Measurements from ENCODE around the gene ABRACL.
"Not testable (repeated sequence)": the region's sequence is repeated elsewhere in the genome, so short reads cannot be mapped to it uniquely, and the experiment has no call there.

Gene ABRACL

GRCh38 chr6:139028658-139029469 is at the start of gene ABRACL:
ABRACL (plus strand) TSS chr6:139028745; CDS start chr6:139034161, 5,416 bp downstream.
- peak; percentile 85 to 86 for DNase-seq

GRCh38 chr6:138979365-138979764 is 49.2 kb upstream of the ABRACL start:
- no peak for DNase-seq

- no peak for DNase-seq
Measured at GRCh38 chr6:138979813-138980668, 48.5 kb upstream of the ABRACL start.

GRCh38 chr6:138981416-138981815 is 47.1 kb upstream of the ABRACL start:
- DNase-seq, result no peak

GRCh38 chr6:138986578-138986977 is 42.0 kb upstream of the ABRACL start:
- DNase-seq, result no peak

GRCh38 chr6:138987080-138987642 is 41.4 kb upstream of the ABRACL start:
- no peak for DNase-seq

- peak; percentile 94 to 95 for DNase-seq
Measured at GRCh38 chr6:138987643-138988468, 40.7 kb upstream of the ABRACL start, which contains the start of gene REPS1. REPS1 (minus strand) TSS chr6:138988253; CDS start chr6:138987682, 571 bp downstream.

- DNase-seq, result no peak
Measured at GRCh38 chr6:138988469-138988834, 40.1 kb upstream of the ABRACL start.

- no peak for DNase-seq
Measured at GRCh38 chr6:138989098-138989983, 39.2 kb upstream of the ABRACL start.

- DNase-seq, result no peak
Measured at GRCh38 chr6:138991206-138991605, 37.3 kb upstream of the ABRACL start.

GRCh38 chr6:138992965-138993364 is 35.6 kb upstream of the ABRACL start:
- DNase-seq, result not testable (repeated sequence)

GRCh38 chr6:138993410-138993809 is 35.1 kb upstream of the ABRACL start:
- DNase-seq, result not testable (repeated sequence)

GRCh38 chr6:138996524-138996923 is 32.0 kb upstream of the ABRACL start:
- no peak for DNase-seq

- DNase-seq, result no peak
Measured at GRCh38 chr6:138997136-138997535, 31.4 kb upstream of the ABRACL start.

GRCh38 chr6:138999949-139000725 is 28.4 kb upstream of the ABRACL start:
- no peak for DNase-seq

GRCh38 chr6:139003751-139004150 is 24.8 kb upstream of the ABRACL start:
- no peak for DNase-seq

GRCh38 chr6:139006477-139006876 is 22.1 kb upstream of the ABRACL start:
- DNase-seq, result no peak

- DNase-seq, result no peak
Measured at GRCh38 chr6:139007428-139007827, 21.1 kb upstream of the ABRACL start.

- DNase-seq, result no peak
Measured at GRCh38 chr6:139008117-139008516, 20.4 kb upstream of the ABRACL start.

GRCh38 chr6:139010674-139011073 is 17.9 kb upstream of the ABRACL start:
- DNase-seq, result no peak

- DNase-seq, result no peak
Measured at GRCh38 chr6:139011980-139012379, 16.6 kb upstream of the ABRACL start.

Measured in stimulated activated CD4-positive, alpha-beta T cell treated with anti-CD3 and anti-CD28 coated beads, Interleukin-2, amount 100 ng/mL, for 24 hours (primary cell).